ENCODE measurements around the gene PHF12. TPM values are rescaled to one million over a fixed set of nuclear protein-coding genes. Genes with fewer than 3 reads are reported as not detected.

The PHF12 gene
- total RNA-seq: 30.2 to 49.2 TPM (median 33.6 TPM) in 3 replicates
- long read RNA-seq, full-length matches to known transcripts: 5 of 23 reads
- long read RNA-seq, partial matches to known transcripts: 13 of 23 reads
- long read RNA-seq, other reads (novel, unspliced or antisense): 5 of 23 reads

DNA sequence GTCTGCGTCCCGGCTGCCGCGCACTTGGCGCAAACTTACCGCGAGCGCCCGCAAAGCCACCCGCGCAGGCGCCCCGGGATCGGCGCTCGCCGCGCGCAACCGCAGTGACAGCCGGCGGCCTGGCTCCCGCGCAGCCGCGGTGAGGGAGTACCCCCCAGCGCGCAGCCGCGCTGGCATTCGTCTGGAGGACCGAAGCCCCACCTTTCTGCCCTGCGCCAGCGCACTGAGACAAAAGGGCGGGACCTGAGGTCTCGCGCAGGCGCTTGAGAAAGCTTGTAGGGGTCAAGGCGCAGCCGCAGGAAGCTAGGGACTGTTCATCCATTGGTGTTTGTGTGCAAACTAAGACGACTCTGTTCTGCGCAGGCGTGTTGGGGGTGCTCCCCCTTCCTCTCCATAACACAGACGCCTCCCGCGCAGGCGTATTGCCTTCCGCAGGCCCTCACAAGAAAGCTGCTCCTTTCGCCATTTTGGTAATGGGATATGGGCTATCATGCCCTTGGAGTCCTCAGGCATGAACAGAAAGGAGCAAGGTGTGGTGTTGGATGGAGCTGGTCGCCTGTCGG is at the start of gene PHF12:
TSS of gene PHF12 (minus strand) at position 91 of the 563 bp plus-strand sequence. CDS start 558 bp downstream, outside the sequence.
- H3K4me3 Mint-ChIP-seq (ENCODE audit: unreplicated experiment): peak within 1 kb of the TSS; percentile 93
- H3K27me3 Mint-ChIP-seq (ENCODE audit: low read depth): no peaks in the 10 kb centered on the region
- peak within 1 kb of the TSS; percentile 92 for H3K27ac Mint-ChIP-seq (ENCODE audit: unreplicated experiment)
- no peaks in the 10 kb centered on the region for H3K9me3 Mint-ChIP-seq (ENCODE audit: low read depth)
- peaks cover 26% of the 10 kb centered on the region for H3K4me1 Mint-ChIP-seq (ENCODE audit: low read depth)
- no peaks in the 10 kb centered on the region for H3K36me3 Mint-ChIP-seq (ENCODE audit: low read depth)
- DNase-seq (ENCODE audit: low spot score): peak; percentile 100
- TF ChIP-seq, protein P1, sequence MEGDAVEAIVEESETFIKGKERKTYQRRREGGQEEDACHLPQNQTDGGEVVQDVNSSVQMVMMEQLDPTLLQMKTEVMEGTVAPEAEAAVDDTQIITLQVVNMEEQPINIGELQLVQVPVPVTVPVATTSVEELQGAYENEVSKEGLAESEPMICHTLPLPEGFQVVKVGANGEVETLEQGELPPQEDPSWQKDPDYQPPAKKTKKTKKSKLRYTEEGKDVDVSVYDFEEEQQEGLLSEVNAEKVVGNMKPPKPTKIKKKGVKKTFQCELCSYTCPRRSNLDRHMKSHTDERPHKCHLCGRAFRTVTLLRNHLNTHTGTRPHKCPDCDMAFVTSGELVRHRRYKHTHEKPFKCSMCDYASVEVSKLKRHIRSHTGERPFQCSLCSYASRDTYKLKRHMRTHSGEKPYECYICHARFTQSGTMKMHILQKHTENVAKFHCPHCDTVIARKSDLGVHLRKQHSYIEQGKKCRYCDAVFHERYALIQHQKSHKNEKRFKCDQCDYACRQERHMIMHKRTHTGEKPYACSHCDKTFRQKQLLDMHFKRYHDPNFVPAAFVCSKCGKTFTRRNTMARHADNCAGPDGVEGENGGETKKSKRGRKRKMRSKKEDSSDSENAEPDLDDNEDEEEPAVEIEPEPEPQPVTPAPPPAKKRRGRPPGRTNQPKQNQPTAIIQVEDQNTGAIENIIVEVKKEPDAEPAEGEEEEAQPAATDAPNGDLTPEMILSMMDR (IDR thresholded peaks at IDR 0.05): no peak

DNA sequence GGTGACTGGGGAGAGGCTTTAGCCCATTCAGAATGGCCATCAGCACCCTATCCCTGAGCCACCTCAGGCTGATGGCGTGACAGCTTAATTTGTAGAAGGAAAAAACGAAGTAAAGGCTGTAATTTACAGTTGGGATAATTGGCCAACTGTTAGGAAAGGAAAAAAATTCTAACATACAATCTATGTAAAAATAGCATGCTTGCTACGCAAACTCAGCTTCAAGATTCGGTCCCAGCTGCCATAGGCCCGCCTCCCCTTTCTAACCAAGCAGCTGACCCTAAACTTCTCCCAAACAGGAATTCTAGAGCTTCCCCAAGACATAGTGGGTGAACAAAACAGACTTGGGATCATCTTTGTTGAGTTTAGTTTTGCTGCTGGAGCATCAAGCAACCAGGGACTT is 49.7 kb upstream of the PHF12 start:
- H3K9me3 Mint-ChIP-seq (ENCODE audit: low read depth): no peaks in the 10 kb centered on the region
- H3K27me3 Mint-ChIP-seq (ENCODE audit: low read depth): peaks cover 47% of the 10 kb centered on the region
- no peaks in the 10 kb centered on the region for H3K36me3 Mint-ChIP-seq (ENCODE audit: low read depth)
- H3K27ac Mint-ChIP-seq (ENCODE audit: unreplicated experiment): no peak overlapping the region
- H3K4me1 Mint-ChIP-seq (ENCODE audit: low read depth): peaks cover 4% of the 10 kb centered on the region
- TF ChIP-seq, protein P1 (IDR thresholded peaks at IDR 0.05): no peak
- H3K4me3 Mint-ChIP-seq (ENCODE audit: unreplicated experiment): no peak overlapping the region
- no peak for DNase-seq (ENCODE audit: low spot score)

DNA sequence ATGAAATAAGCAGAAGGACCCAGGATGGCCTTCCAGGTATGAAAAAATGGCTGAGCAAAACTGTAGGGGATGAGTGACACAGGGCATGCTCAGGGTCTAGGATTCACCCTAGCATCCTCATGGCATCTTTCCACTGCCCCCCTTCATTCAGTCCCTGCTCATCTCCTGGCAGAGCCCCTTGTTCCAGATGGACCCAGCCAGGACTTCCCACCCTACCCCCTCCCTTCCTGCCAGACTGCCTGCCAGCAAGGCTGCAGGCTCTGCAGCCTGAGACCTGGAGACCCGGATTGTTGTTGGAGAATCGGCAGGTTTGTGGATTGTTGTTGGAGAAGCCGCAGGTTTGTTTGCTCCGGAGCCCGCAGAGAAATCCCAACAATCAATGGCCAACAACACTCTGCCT is 47.9 kb upstream of the PHF12 start:
- H3K27me3 Mint-ChIP-seq (ENCODE audit: low read depth): peaks cover 37% of the 10 kb centered on the region
- TF ChIP-seq, protein P1 (IDR thresholded peaks at IDR 0.05): no peak

DNA sequence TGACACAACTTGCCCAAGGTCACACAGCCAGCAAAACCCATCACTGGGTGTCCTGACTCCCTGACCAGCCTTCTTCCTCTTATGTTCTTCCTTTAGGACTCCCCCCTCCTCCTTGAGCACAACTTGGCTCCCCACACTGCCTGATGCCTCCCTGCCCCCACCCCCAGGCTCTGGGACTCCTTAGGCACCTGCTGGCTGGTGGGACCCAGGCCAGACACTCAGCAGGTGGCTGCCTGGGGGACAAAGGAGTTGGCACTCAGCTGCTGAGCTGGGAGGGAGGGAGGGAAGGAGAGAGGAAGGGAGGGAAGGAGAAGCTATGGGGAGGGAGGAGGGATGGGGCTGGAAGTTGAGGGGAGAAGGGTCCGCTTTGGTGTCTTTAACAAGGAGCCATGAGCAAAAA is 46.5 kb upstream of the PHF12 start:
- Mint-ChIP-seq H3K4me1 (ENCODE audit: low read depth) (no peaks in the 10 kb centered on the region), H3K4me3 (ENCODE audit: unreplicated experiment) (no peak overlapping the region), H3K36me3 (ENCODE audit: low read depth) (no peaks in the 10 kb centered on the region), H3K27ac (ENCODE audit: unreplicated experiment) (no peak overlapping the region), H3K9me3 (ENCODE audit: low read depth) (no peaks in the 10 kb centered on the region), H3K27me3 (ENCODE audit: low read depth) (peaks cover 28% of the 10 kb centered on the region)
- no peak for DNase-seq (ENCODE audit: low spot score)
- TF ChIP-seq, protein P1 (IDR thresholded peaks at IDR 0.05): no peak

More for the DNA sequence above, 47.9 kb upstream of the PHF12 start:
- no peaks in the 10 kb centered on the region for H3K4me1 Mint-ChIP-seq (ENCODE audit: low read depth)
- H3K4me3 Mint-ChIP-seq (ENCODE audit: unreplicated experiment): no peak overlapping the region
- H3K9me3 Mint-ChIP-seq (ENCODE audit: low read depth): no peaks in the 10 kb centered on the region
- no peak for DNase-seq (ENCODE audit: low spot score)
- H3K36me3 Mint-ChIP-seq (ENCODE audit: low read depth): no peaks in the 10 kb centered on the region
- no peak overlapping the region for H3K27ac Mint-ChIP-seq (ENCODE audit: unreplicated experiment)

GRCh38 chr17:28996554-28997096 is 45.3 kb upstream of the PHF12 start:
- Mint-ChIP-seq H3K4me3 (ENCODE audit: unreplicated experiment) (no peak overlapping the region), H3K4me1 (ENCODE audit: low read depth) (no peaks in the 10 kb centered on the region), H3K9me3 (ENCODE audit: low read depth) (no peaks in the 10 kb centered on the region), H3K27ac (ENCODE audit: unreplicated experiment) (no peak overlapping the region), H3K36me3 (ENCODE audit: low read depth) (no peaks in the 10 kb centered on the region), H3K27me3 (ENCODE audit: low read depth) (peaks cover 29% of the 10 kb centered on the region)
- no peak for DNase-seq (ENCODE audit: low spot score)
- TF ChIP-seq, protein P1 (IDR thresholded peaks at IDR 0.05): no peak

Data from chondrocyte (in vitro differentiated cells).